ENCODE results near the gene KISS1.

KISS1 gene

DNA sequence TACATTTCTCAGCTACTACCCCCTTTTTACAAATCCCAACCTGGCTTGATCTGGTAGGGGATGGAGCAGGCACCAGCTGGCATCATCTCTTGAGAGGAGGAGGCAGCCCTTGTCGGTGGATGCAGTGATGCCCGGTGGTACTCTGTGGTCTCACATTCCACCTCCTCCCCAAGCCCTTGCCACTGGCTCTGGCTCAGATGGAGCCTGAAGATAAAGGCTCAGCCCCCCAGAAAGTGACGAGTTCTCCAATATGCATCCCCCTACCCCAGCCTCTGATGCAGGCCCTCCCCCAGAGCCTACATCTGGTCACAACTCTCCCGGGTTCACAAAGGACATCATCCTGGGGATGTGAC lies 21.3 kb upstream of the KISS1 start:
- DNase-seq, result no peak

DNA sequence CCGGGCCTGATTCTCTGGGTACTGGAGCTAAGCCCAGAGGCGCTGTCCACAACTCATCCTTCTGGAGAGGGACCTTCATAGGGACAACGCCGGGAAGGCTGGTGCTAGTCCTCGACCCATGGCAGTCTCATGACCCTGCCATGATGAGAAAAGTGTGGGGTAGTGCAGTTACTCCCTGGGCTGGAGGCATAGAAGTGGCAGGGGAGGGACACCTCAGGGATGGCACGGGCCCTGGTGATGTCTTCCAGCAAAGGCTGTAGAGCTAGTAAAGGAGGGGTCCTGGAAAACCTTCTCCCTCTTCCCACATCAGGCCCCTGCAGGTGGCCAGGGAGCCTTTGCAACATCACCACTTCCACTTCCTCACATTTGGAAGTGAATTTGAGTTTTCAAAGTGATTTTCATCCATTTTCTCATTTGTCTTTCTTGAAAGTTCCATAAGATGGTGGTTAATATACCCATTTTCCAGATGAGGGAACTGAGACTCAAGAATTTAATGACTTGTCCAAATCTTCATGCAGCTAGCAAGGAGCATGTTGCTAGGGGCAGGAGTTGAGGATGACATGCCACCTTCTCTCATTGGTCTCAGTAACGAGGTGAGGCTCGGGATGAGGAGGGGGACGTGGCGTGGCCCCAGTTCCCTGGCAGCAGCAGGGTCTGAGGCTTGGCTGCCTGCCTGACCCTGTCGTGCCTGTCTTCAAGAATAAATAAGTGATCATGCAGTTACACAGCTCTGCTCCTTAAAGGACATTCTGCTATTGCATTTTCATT lies 20.8 kb upstream of the KISS1 start:
- DNase-seq, result no peak

DNA sequence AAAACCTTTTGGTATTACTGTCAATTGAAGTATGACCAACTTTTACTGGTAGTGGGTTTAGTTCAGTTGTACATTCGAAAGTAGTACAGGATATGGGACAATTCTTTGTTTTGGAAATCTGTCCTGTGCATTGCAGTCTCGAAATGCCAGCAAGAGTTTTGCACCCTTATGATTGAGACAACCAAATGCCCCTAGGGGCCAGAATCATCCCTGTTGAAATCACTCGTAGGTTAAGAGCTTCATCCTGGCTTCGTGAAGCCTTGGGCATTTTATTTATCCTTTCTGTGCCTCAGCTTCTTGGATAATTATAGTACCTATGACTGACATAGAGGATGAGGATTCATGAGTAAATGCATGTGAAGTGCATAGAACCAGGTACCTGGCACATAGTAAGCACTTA lies 19.9 kb upstream of the KISS1 start:
- DNase-seq, result no peak

DNA sequence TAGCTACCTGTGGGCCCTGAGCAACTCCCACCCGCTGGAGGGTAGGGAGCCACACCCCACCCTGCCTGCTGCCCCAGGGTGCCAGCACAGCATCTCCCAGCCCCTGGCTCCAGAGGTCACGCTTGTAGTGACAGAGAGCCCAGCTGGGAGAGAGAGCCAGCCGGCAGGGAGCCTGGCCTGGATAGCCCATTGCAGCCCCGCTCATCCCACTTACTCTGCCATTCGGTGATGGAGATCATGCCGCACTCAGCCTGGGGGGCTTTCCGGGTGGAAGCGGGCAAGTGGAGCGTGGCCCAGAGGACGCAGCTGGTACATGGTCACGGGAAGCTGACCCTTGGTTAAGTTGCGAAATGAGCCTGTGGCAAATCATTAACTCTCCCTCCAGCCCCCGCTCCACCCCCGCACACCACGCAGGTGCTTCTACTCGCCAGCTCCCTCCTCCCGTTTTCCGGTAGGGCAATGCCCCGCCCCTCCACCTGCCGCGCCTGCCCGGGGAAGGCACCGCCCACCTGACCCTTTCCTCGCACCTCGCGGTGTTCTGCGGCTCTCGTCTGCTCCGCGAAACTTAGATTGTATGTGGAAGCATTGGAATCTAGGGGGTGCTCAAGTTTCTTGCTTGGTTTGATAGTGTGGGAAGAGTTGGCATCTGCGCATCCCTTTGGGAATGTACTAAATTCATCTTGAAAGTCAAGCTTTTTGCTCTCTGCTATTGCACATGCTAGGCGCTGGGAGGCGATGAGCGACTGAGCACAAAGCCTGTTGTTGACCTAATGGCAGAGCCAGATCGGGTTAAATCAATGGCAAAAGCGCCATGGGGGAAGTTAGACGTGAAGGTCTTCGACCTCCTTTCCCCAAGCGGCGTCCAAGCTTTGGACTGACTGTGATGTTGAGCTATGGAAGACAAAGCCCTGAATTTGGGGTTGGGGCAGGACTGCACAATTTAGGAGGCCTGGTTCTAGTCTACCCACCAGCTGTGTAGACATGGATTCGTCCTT lies 17.7 kb upstream of the KISS1 start, which contains the start of gene GOLT1A:
Gene GOLT1A, minus strand, starts transcription at position 321 of the 995 bp plus-strand sequence. Its CDS starts 82 bp downstream, at position 239.
- DNase-seq, result peak; percentile 21 to 37

DNA sequence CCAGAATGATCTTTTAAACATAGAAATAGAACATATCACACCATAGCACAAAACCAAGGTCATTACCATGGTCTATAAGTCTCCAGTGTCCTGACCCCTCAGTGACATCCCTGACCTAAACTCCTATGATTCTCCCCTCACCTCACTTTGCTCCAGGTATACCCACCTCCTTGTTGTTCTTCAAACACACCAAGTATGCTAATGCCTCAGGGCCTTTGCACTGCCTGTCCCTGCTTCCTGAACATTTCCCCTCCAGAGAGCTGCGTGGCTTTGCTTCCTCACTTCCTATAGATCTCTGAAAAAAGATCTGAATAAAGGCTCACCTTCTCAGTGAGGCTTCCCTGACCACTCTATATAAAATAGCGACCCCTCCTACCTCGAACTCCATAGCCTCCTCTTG lies 16.4 kb upstream of the KISS1 start:
- no peak for DNase-seq

DNA sequence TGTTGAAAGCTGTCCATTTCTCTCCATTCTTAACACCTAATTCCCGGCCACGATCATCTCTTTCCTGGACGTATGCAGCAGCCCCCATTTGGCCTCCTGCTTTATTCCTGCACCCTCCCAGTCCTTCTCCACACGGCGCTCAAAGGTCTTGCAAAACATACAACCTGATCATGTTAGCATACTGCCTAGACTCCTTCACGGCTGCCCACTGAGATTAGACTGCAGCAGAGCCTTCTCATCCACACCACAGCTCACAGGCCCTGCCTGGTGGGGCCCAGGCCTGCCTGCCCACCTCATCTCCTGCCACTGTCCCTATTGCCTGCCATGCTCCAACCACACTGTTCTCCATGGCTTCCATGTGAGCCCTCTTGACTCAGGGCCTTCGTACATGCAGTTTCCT lies 14.8 kb upstream of the KISS1 start:
- DNase-seq, result no peak

DNA sequence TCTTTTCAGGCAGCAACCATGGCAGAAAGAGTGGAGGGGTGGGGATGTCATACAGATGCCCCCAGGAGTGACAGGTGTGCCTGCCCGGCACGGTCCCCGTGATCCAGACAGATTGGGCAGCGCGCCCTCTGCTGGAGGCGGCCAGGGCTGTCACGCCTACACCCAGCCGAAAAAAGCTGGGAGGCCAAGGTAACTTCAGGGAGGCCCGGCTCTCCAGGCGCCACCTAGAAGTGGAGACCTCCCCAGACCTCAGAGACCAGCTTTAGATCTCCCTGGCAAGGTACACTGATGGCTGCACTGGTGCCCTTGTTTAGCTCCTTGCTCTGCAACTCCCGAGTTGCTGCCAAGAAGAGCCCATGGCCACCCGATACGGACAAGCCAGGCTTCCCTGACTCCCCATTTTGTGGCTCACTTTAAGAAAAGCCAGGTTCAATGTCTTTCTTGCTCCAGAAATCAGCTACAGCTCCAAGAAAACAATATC lies 10.9 kb upstream of the KISS1 start:
- DNase-seq, result peak; percentile 56 to 64

DNA sequence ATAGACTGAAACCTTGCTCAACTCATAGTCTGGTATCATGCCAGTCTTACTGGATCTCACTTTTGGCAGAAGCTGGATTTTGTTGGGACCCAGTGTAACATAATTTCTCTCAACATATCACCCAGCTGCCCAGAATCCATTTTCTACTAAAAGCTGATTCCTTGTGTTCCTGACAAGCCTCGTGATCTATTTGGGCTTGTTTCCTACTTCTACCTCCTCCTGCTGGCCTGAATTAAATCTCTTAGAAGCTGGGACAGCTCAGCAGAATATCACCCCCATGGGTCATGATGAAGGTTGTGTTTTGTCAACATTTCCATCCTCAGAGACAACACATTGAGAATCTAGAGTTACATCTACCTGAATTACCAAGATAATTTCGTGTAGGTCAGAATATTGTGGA lies 9.8 kb upstream of the KISS1 start:
- no peak for DNase-seq

DNA sequence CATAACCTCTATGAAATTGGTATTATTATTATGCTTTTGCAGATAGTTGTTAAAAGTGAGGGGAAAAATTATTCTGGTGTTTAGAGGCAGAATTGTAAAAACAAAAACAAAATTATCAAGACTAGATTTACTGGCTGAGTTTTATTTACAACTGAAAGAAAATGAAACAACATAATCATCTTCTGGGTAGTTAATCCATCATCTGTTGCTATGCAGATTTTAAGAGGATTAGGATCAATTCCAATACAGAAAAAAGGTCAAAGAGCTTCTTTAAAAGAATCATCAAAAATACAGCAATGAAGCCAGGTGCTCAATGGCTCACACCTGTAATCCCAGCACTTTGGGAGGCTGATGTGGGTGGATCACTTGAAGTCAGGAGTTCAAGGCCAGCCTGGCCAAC lies 9.2 kb upstream of the KISS1 start:
- no peak for DNase-seq

DNA sequence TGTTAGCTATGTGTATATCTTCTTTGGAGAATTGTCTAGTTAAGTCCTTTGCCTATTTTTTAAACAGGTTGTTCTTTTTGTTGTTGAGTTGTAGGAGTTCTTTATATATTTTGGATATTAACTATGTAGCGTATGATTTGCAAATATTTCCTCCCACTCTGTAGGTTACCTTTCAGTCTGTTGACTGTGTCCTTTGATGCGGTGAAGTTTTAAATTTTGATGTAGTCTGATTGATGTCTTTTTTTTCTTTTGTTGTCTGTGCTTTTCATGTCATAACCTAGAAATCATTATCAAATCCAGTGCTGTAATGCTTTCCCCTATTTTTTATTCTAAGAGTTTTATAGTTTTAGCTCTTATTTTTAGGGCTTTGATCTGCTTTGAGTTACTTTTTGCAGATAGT lies 8.7 kb upstream of the KISS1 start:
- DNase-seq, result no peak

DNA sequence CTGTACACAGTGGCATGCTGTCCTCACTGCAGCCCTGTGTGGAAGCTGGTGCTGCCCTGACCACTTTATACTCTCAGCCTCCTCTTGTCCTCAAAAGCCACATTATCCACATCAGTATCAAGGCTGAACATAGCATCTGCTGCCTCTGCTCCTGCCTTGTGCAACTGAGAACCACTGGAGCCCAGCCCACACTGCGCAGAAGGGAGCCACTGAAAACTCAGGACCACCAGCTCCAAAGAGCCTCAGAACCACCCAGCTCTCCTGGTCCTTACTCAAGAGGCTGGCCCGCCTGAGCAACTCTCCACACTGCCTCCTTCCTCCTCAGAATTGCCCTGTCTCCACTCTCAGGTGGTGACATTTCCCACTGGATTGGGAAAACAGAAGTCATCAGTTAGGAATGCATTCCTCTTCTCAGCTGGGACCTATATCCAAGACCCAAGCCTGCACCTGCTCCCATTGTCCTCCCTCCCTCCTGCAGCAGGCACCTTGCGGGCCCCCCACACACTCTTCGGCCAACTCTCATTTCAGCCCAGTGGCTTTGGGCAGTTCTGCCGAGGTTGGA lies 7.0 kb upstream of the KISS1 start:
- DNase-seq, result no peak

DNA sequence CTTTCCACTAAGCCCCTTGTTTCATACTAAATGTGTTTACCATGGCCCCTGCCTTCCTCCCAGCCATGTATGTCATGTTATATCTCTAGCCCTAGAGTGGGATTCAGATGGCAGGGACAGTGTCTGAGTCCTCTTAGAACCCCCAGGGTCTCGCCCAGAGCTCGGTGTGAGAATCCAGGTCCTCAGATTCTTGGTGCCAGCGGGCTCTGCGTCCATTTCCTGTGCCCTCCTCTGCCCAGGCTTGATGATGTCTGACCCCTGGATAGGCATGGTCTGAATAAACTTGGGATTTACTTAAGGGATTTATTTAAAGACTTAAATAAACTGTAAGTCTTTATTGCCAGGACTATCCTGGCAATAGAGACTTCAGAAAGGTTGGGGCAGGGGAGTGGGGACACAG lies 6.2 kb upstream of the KISS1 start:
- DNase-seq, result no peak

DNA sequence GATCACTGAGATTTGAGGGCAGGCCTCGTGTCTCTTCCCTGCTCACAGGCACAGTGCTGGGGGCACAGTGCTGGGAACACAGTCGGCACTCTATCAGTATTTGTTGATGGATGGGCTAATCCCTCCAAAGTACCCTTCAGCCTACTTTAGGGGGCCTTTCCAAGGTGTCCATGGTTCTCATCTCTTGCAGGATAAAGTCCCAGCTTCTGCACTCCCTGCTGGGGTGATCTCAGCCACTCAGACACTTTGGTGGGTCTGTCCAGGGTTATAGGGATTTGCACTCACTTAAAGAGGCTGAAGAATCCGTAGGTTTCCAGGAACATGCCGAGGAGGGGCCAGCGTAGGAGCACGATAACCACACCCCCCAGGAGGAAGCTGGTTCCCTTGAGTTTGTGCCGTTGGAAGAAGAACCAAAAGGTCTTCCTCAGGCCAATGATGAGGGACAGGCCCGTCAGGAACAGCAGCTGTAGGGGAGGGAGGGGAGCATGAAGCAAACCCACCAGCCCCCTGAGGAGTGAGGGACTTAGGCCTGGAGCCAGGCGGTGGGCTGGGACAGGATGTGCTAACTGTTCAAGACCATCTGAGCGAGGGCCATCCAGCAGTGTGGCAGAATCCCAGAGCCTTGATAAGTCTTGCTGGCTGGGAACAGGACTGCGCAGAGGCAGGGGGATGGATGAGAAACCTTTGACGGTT lies 5.2 kb upstream of the KISS1 start:
- DNase-seq, result no peak

DNA sequence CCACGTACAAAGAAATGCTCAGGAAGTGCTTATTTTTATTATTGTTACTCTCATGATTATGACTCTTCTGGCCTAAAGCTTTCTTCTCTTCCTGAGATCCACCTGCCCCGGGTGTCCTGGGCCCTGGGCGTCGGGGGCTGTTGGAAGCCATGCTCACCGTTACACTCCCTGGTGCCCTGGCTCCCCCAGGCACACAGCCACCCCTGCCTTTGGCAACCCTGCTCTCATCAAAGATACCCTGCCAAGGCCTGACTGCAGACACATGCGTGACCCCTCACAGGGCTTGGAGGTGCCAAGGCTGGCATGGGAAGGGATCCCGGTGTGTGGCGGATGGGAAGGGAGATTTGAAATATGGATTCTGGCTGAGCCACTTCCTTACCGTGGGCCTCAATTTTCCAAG lies 3.3 kb upstream of the KISS1 start:
- DNase-seq, result no peak

DNA sequence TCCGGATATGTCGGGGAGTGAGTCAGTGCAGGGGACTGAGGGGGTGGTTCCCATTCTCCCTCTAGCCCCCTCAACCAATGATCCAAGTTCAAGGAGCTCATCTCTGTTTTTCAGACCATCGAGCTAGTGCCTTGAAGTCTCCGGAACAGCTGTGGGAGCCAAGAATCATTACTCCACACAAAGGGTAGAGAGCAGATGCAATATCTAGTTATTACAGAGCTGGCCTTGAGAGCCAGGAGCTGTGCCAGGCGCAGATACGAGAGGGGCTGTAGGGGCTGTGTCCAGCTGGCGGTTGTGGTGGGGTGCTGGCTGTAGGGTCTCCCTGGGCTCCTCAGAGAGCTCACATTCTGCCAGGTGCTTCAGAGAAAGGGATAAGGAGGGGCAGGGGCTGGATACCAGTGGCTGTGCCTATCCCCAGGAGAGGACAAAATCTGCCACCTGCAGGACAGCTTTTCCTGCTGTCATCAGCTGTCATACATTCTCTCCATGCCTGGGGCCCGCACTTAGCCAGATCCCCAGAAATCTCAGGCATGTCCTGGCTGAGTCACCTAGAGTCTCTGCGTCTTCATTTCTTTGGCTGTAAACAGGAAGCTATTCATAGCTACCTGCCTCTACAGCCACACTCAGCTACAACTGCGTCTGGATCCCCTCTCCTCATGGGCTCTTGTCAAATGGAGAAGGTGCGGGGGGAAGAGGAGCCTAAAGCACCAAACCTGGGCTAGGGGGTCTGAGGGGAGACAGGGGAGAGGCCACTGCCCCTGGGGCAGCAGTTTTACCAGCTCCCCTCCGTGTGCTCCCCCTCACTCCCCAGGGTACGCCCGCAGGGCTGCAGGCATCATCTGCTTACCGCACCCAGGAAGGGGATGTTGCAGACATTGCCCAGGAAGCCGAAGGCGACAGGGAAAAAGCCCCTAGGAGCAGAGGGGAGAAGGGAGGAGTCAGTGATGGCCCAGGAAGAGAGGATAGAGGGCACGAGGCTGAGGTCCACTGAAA lies 2.4 kb upstream of the KISS1 start:
- DNase-seq, result no peak

DNA sequence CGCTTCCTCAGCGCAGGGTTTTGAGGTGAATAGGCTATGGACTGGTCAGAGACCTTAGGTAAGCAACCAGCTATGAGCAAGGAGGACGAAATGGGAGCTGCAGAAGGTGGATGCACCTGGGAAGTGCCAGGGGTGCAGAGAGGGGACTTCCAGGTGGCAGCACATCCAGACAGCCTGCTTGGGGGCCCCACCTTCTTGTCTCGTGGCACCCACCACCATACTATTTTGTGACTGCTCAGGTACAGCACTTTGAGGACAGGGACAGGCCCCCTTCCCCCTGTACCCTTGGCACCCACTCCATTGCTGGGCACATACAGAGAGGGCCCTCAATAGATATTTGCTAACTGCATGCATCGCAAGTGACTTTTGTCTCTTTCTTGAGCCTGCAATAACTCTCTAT lies 777 bp upstream of the KISS1 start:
- DNase-seq, result no peak

DNA sequence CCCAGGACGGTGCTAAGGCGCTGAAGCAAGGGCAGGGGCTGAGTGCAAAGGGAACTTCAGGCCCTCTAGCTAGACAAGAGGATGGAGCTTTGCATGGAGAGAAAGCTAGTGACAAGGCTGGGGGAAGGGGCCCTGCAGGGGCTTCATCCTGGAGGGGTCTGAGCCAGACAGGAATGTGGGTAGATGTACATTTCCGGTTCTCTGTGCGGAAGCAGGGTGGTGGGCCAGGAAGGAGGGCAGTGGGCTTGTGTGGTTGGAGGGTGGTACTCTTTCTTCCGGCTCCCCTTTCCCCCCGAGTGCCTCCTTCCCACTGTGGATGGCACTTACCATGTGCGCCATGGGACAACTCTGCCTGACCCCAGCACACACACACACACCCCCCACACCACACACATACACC lies 1.5 kb downstream of the KISS1 start:
- DNase-seq, result no peak

DNA sequence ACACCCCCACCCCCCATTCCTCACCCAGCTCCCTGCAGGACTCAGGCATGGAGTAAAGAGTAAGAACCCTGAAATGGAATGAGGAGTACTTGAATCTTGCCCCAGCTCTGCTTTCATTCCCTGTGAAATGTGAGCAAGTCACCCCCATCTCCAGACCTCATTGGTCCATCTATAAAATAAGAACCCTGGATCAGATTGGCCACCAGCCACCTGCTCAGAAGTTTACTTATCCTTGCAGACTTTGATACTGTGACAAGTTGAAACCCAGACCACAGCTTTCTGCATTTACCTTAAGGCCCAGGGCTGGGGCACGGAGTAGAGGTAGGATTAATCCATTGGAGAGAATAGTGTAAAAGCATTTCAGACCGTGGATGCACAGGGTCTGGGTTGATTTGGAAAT lies 2.2 kb downstream of the KISS1 start:
- DNase-seq, result no peak

DNA sequence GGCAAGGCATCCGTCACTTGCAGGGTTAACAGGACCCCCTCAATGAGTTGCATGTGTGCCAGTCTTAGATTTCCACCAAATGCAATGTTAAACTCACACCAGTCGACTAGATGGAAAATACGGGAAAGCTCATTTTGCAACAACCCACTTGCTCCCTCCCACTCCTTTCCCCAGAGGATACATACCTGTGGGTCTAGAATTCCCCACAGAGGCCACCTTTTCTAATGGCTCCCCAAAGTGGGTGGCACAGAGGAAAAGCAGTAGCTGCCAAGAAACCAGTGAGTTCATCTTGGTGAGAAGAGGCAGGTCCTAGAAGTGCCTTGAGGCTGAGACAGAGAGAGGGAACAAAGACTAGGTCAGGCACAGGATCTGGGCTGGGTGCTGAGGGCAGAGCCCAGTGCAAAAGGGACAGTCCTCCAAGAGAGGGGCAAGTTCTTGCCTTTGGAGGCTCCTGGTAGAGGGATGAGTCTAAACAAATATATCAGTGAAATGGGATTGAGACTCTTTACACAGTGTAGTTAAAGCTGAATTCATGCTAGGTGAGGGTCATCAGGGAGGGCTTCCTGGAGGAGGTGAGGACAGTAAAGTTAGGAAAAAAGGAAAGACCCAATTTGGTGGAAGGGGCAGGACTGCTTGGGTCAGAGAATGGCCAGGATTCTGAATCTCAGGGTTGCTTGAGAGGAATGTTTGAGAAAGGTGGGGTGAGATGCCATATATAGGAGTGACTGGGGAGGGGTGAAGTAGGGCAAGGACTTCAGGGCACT lies 3.5 kb downstream of the KISS1 start:
- DNase-seq, result no peak

DNA sequence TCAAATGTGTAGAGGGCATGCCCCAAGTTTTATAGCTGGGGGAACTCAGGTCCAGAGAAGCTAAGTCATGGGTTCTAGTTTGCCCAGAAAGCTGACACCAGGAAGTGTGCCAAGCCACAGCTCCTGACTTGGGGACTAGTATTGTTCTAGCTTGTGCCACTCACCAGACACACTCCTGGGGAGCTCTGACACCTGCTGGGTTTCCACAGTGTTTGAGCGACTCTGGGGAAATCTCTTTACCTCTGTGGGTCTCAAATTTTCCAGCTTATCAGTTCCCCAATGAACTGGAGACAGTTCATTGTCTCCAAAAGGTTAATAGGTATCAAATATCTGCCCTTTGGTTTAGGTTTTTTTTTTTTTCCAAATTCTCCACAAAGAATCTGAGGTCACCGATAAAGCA lies 4.2 kb downstream of the KISS1 start:
- no peak for DNase-seq

DNA sequence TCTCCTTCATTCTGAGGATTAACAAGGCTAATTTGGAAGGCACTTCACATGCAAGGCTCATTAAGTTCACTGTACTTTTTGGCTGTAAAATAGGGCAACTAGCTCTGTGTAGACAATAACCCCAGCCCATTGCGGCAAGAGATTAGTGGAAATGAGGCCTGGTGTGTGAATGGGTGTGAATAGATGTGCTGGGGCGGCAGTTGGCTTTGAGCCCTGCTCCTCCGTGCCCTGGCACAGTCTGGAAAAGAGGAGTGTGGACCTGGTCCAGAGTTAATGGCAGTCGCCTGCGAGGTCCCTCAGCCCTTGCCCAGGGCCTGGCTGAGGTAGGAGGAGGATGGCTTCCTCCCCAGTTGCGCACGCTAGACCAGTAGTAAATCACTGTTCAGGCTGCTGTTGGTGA lies 4.8 kb downstream of the KISS1 start:
- DNase-seq, result no peak
